GM12873 (cell line): Measurements from ENCODE around the gene KCNQ2.

ENCODE experiments used
- CTCF ChIP-seq: IDR thresholded peaks from 2 replicates; pipeline ENCODE4 v1.5.1; 2012; ENCODE audit warnings: low read depth, mild to moderate bottlenecking, moderate library complexity, low read length, control low read depth; ENCODE audit not compliant: insufficient read depth; ENCODE audit errors: missing control alignments

Gene KCNQ2

GRCh38 chr20:63368151-63368550, 104.3 kb downstream of the KCNQ2 start:
- no peak for TF ChIP-seq CTCF

GRCh38 chr20:63367446-63368055, 104.9 kb downstream of the KCNQ2 start:
- no peak for TF ChIP-seq CTCF

DNA sequence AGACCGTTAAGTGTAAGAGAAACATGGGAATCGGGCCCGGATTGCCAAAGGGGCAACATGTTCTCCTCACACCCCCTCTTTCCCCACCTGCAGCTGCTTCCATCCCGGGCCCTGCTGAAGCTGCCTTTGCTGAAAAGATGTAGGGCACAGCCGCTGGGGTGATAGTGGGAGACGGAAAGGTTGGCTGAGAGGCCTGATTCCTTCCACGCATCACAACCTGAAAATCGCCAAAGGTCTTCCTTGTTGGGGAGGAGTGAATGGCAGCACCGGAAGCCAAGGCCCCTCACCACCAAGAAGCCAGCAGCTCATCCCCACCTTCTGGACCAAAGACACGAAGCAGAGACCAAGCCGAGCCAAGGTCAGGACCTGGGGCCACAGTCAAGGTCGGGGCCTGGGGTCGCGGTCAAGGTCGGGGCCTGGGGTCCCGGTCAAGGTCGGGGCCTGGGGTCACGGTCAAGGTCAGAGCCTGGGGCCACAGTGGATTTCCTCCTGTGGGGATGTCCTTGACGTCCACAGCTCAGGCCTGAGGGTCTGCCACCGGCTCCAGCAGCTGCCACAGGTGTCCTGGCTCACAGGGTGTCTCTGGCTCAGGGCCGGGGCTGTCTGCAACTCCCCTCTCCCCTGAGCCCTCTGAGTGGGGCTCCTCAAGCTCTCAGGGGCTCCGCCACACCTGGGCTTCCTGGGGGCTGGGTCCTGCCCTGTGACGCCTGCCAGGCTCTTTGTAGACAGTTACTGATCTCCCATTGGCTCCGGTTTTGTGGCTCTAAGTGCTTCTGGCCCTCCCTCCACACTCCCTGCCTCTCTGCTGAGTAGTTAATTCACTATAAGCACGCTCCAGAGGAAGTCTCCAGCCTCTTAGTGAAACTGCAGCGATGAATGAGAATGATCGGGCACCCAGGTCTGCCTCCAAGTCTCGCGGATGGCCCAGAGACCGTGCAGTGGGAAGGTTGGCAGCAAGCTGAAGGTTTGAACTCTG, 105.8 kb downstream of the KCNQ2 start:
- TF ChIP-seq CTCF: no peak

- no peak for TF ChIP-seq CTCF
These were observed 106.7 kb downstream of the KCNQ2 start for GRCh38 chr20:63365601-63366389.

DNA sequence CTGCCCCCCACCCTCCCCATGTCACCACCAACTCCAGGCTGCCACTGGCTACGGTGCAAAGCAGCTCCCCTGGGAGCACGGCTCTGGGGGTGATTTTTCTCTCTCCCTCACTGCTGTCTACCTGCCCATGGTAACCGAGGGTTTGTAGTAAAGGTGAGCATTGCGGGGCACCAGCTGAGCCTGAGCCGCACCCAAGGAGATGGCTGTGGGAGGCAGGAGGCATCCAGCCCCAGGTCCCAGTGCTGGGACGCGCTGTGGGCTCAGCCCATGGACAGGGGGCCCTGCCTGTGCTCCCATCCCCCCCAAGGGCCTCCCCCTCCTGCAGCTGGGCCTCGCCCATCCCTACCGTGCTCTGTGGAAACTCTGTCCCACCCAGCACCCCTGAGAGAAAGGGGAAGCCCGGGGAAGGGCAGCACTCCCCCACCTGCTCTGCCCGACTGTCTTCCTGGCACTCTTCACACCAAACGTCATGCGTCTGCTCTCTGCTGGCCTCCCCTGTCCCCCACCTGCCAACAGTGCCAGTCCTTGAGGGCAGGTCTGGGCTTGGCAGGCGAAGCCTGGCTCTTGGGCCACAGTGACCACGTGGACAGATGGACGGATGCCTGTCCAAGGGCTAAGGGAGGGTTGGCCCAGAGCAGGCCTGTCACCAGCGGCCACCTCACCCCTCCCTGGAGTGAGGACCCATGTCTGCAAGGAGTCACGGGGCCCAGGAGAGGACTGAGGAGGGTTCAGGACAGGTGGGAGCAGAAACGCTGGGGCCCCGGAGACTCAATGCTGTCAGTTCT, 107.5 kb downstream of the KCNQ2 start:
- TF ChIP-seq CTCF: no peak

- no peak for TF ChIP-seq CTCF
These were observed 108.4 kb downstream of the KCNQ2 start for GRCh38 chr20:63363981-63364561.
